Naive thymus-derived CD4-positive, alpha-beta T cell (primary cell): ENCODE results near the gene MATN3. TPM values are rescaled to one million over a fixed set of nuclear protein-coding genes. Genes with fewer than 3 reads are reported as not detected.

Source experiments
- ATAC-seq: fragments of 150-1000 bp; cut with Tn5 transposase; 2 replicates; pipeline ENCODE4 v1.10.0; 2021; ENCODE audit warnings: mild to moderate bottlenecking, moderate library complexity
- CTCF ChIA-PET: fragments of 350-600 bp; sonication (Branson Sonifier 250); formaldehyde crosslinking; loops from one replicate; lab custom pipeline; 2021; ENCODE audit warnings: antibody characterized with exemption; lab: Charles Lee
- POLR2A ChIA-PET: fragments of 350-600 bp; sonication (Branson Sonifier 250); formaldehyde crosslinking; loops from one replicate; lab custom pipeline; 2021; ENCODE audit warnings: antibody characterized with exemption, inconsistent platforms; lab: Charles Lee
- DNase-seq, 9 donors: peaks; one replicate each; pipeline versions ENCODE4 v3.0.0 to v3.0.0-alpha.2; 2020 to 2022; ENCODE audit warnings: mixed read lengths in 1 of 9
- H3K27ac ChIP-seq: one replicate; pipeline ENCODE4 v1.7.0; 2013; ENCODE audit warnings: mild to moderate bottlenecking, low read depth, low read length, moderate library complexity
- H3K27me3 ChIP-seq, 2 donors: one replicate each; pipeline ENCODE4 v1.7.0; 2013; ENCODE audit warnings: low read length in 2 of 2, mild to moderate bottlenecking in 2 of 2, moderate library complexity in 2 of 2; ENCODE audit not compliant: control insufficient read depth in 2 of 2, insufficient read depth in 2 of 2
- H3K36me3 ChIP-seq, 3 experiments: 1 replicate in 2 of 3; 2 replicates in 1 of 3; pipeline ENCODE4 v1.7.0; 2013; ENCODE audit warnings: low read length in 3 of 3, mild to moderate bottlenecking in 3 of 3, moderate library complexity in 1 of 3; ENCODE audit not compliant: insufficient read depth in 3 of 3, control insufficient read depth in 2 of 3
- H3K4me1 ChIP-seq, 2 donors: one replicate each; pipeline ENCODE4 v1.7.0; 2013; ENCODE audit warnings: low read length in 2 of 2, mild to moderate bottlenecking in 2 of 2, moderate library complexity in 1 of 2; ENCODE audit not compliant: control insufficient read depth in 2 of 2, insufficient read depth in 2 of 2
- H3K4me3 ChIP-seq: 2 replicates; pipeline ENCODE4 v1.7.0; 2013; ENCODE audit warnings: mild to moderate bottlenecking, low read length
- H3K9me3 ChIP-seq, 3 experiments: 1 replicate in 2 of 3; 2 replicates in 1 of 3; pipeline ENCODE4 v1.7.0; 2013; ENCODE audit warnings: low read length in 3 of 3; ENCODE audit not compliant: control insufficient read depth in 2 of 3
- H3K27ac Mint-ChIP-seq, 9 donors: one replicate each; pipeline ENCODE4 v1.8.0; 2020 to 2022; ENCODE audit warnings: mixed read lengths in 9 of 9, mild to moderate bottlenecking in 8 of 9, moderate library complexity in 5 of 9, inconsistent platforms in 2 of 9
- H3K27me3 Mint-ChIP-seq, 5 donors: one replicate each; pipeline ENCODE4 v1.8.0; 2021 to 2022; ENCODE audit warnings: mixed read lengths in 5 of 5, mild to moderate bottlenecking in 1 of 5
- H3K36me3 Mint-ChIP-seq, 5 donors: one replicate each; pipeline ENCODE4 v1.8.0; 2020 to 2022; ENCODE audit warnings: mixed read lengths in 5 of 5, mild to moderate bottlenecking in 3 of 5, inconsistent platforms in 1 of 5
- H3K4me1 Mint-ChIP-seq, 7 donors: one replicate each; pipeline ENCODE4 v1.8.0; 2020 to 2022; ENCODE audit warnings: mixed read lengths in 7 of 7, mild to moderate bottlenecking in 3 of 7, inconsistent platforms in 1 of 7
- H3K4me3 Mint-ChIP-seq, 10 donors: one replicate each; pipeline ENCODE4 v1.8.0; 2020 to 2022; ENCODE audit warnings: mild to moderate bottlenecking in 10 of 10, mixed read lengths in 10 of 10, moderate library complexity in 6 of 10, inconsistent platforms in 2 of 10
- H3K9me3 Mint-ChIP-seq, 11 donors: one replicate each; pipeline ENCODE4 v1.8.0; 2020 to 2022; ENCODE audit warnings: mixed read lengths in 11 of 11, mild to moderate bottlenecking in 4 of 11, inconsistent platforms in 1 of 11, moderate library complexity in 1 of 11
- intact Hi-C, 2 donors: fragments of 100-400 bp; cut with micrococcal nuclease; formaldehyde crosslinking; loops; one replicate each; pipeline ENCODE4 v1.15.1; 2023
- polyA plus RNA-seq, 2 donors: library from polyadenylated mRNA; unstranded; fragments of 300-500 nt; fragmentation: Illumina TruSeq; gene quantifications; one replicate each; pipeline ENCODE4 v1.2.3, GENCODE V29; 2021
- total RNA-seq, 6 experiments: library from RNA in 5 of 6; stranded (reverse) in 5 of 6; gene quantifications; 1 replicate in 5 of 6; 2 replicates in 1 of 6; pipeline ENCODE4 v1.2.3 and lab custom pipeline; 2021 to 2026

MATN3 gene
- total and polyA plus RNA-seq, 7 experiments from 2014 or later: not detected

GRCh38 chr2:19949071-19949470, 63.4 kb downstream of the MATN3 start:
- ChIA-PET CTCF (no interaction called here), POLR2A (interaction anchor here (0.6 kb wide), 1 partner anchor 335 kb away, joined by 3 read pairs; no protein-coding TSS in a partner anchor)
- no peak overlapping the region for H3K4me3 ChIP-seq
- no peaks in the 10 kb centered on the region for H3K27me3 ChIP-seq
- H3K27ac ChIP-seq: no peak overlapping the region
- H3K27me3 Mint-ChIP-seq: no peaks in the 10 kb centered on the region
- H3K4me3 Mint-ChIP-seq: no peak overlapping the region
- H3K4me1 ChIP-seq: no peaks in the 10 kb centered on the region
- H3K9me3 ChIP-seq: no peaks in the 10 kb centered on the region
- intact Hi-C loops: no loop called here
- no peaks in the 10 kb centered on the region for H3K4me1 Mint-ChIP-seq
- no peaks in the 10 kb centered on the region for H3K9me3 Mint-ChIP-seq
- no peak overlapping the region for H3K27ac Mint-ChIP-seq
- DNase-seq: no peak
- peaks cover 0 to 4% (median 0%) of the 10 kb centered on the region in 3 experiments for H3K36me3 ChIP-seq
- no peak for ATAC-seq
- H3K36me3 Mint-ChIP-seq: peaks cover 0 to 42% (median 10%) of the 10 kb centered on the region in 5 donors

- intact Hi-C loops: no loop called here
- no peaks in the 10 kb centered on the region for H3K9me3 ChIP-seq
- H3K27me3 ChIP-seq: no peaks in the 10 kb centered on the region
- H3K27ac ChIP-seq: no peak overlapping the region
- H3K4me1 Mint-ChIP-seq: no peaks in the 10 kb centered on the region
- no peak overlapping the region for H3K4me3 ChIP-seq
- ChIA-PET POLR2A (no interaction called here), CTCF (interaction anchor here (0.7 kb wide), 1 partner anchor 87 kb away, joined by 3 read pairs; no protein-coding TSS in a partner anchor)
- no peak for ATAC-seq
- H3K27me3 Mint-ChIP-seq: no peaks in the 10 kb centered on the region
- no peak for DNase-seq
- no peaks in the 10 kb centered on the region for H3K4me1 ChIP-seq
- no peak overlapping the region for H3K27ac Mint-ChIP-seq
- no peaks in the 10 kb centered on the region for H3K9me3 Mint-ChIP-seq
- peaks cover 0 to 4% (median 0%) of the 10 kb centered on the region in 3 experiments for H3K36me3 ChIP-seq
- peaks cover 0 to 38% (median 10%) of the 10 kb centered on the region in 5 donors for H3K36me3 Mint-ChIP-seq
- peak overlapping the region in 1 of 10 donors; percentile 23 for H3K4me3 Mint-ChIP-seq
Measured at GRCh38 chr2:19947184-19947940, 65.1 kb downstream of the MATN3 start.

- no peak overlapping the region for H3K27ac Mint-ChIP-seq
- H3K27me3 Mint-ChIP-seq: no peaks in the 10 kb centered on the region
- no peak overlapping the region for H3K27ac ChIP-seq
- no peaks in the 10 kb centered on the region for H3K4me1 ChIP-seq
- no peaks in the 10 kb centered on the region for H3K9me3 Mint-ChIP-seq
- intact Hi-C loops: no loop called here
- no peak overlapping the region for H3K4me3 Mint-ChIP-seq
- no peaks in the 10 kb centered on the region for H3K4me1 Mint-ChIP-seq
- ATAC-seq (no peak), DNase-seq (no peak)
- no peaks in the 10 kb centered on the region for H3K9me3 ChIP-seq
- no peak overlapping the region for H3K4me3 ChIP-seq
- H3K27me3 ChIP-seq: no peaks in the 10 kb centered on the region
- peaks cover 0 to 4% (median 0%) of the 10 kb centered on the region in 3 experiments for H3K36me3 ChIP-seq
- H3K36me3 Mint-ChIP-seq: peaks cover under 1 to 34% (median 6%) of the 10 kb centered on the region in 5 donors
- CTCF ChIA-PET: no interaction called here
- POLR2A ChIA-PET: no interaction called here
Measured at GRCh38 chr2:19944205-19944845, 68.1 kb downstream of the MATN3 start.

- H3K27ac ChIP-seq: no peak overlapping the region
- H3K27me3 ChIP-seq: no peaks in the 10 kb centered on the region
- peaks cover 0 to 4% (median 0%) of the 10 kb centered on the region in 3 experiments for H3K36me3 ChIP-seq
- ChIA-PET CTCF (no interaction called here), POLR2A (no interaction called here)
- intact Hi-C loops: no loop called here
- no peaks in the 10 kb centered on the region for H3K9me3 Mint-ChIP-seq
- no peaks in the 10 kb centered on the region for H3K4me1 Mint-ChIP-seq
- peaks cover 0 to 36% (median 5%) of the 10 kb centered on the region in 5 donors for H3K36me3 Mint-ChIP-seq
- H3K4me3 Mint-ChIP-seq: no peak overlapping the region
- H3K27ac Mint-ChIP-seq: no peak overlapping the region
- H3K27me3 Mint-ChIP-seq: no peaks in the 10 kb centered on the region
- ATAC-seq (no peak), DNase-seq (no peak)
- H3K4me1 ChIP-seq: no peaks in the 10 kb centered on the region
- no peak overlapping the region for H3K4me3 ChIP-seq
- no peaks in the 10 kb centered on the region for H3K9me3 ChIP-seq
Measured at GRCh38 chr2:19943189-19943588, 69.3 kb downstream of the MATN3 start.

GRCh38 chr2:19942199-19942598, 70.3 kb downstream of the MATN3 start:
- ChIA-PET CTCF (no interaction called here), POLR2A (no interaction called here)
- Mint-ChIP-seq H3K9me3 (no peaks in the 10 kb centered on the region), H3K4me1 (no peaks in the 10 kb centered on the region), H3K36me3 (peaks cover 3 to 40% (median 5%) of the 10 kb centered on the region in 5 donors), H3K27me3 (no peaks in the 10 kb centered on the region), H3K4me3 (no peak overlapping the region), H3K27ac (no peak overlapping the region)
- Histone ChIP-seq H3K4me1 (no peaks in the 10 kb centered on the region), H3K27me3 (no peaks in the 10 kb centered on the region), H3K27ac (no peak overlapping the region), H3K36me3 (peaks cover 4% of the 10 kb centered on the region in 3 experiments), H3K4me3 (no peak overlapping the region), H3K9me3 (no peaks in the 10 kb centered on the region)
- intact Hi-C loops: no loop called here
- DNase-seq (no peak), ATAC-seq (no peak)
